HG03175 (cell line): ENCODE data around the gene SDK1.

Experiments
- ATAC-seq: cut with Tn5 transposase; IDR thresholded peaks from one replicate; pipeline ENCODE4 v1.9.1; 2021; ENCODE audit warnings: mild to moderate bottlenecking, moderate library complexity; ENCODE audit not compliant: unreplicated experiment

SDK1 gene

GRCh38 chr7:3453398-3453797, 152.3 kb downstream of the SDK1 start:
- ATAC-seq, result no peak

DNA sequence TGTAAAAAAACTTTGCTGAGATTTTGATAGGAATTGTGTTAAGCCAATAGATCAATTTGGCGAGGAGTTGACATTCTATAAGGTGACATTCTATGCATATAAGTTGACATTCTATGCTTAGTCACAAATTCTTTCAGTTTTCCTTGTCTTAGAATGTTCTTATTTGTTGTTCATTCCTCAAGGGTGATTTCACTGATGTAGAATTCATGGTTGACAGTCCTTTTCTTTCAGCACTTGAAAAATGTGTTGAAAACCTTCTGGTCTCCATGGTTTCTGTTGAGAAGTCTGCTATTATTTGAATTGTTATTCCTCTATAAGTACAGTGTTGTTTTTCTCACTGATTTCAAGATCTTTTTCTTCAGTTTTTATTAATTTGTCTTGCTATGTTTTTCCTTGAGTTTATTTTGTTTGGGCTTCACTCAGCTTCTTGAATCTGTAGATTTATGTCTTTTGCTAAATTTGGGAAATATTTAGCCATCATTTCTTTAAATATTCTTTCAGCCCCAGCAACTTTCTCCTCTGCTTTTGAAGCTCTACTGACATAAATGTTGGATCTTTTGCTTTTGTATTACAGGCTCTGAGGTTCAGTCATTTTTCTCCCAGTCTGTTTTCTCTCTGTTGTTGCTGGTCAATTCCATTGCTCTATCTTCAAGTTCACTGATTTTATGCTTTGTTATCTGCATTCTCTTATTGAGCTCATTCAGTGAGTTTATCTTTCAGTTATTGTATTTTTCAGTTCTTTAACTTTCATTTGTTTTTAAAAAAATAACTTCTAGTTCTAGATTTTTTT, 154.9 kb downstream of the SDK1 start:
- ATAC-seq, result no peak

GRCh38 chr7:3459111-3459510, 158.1 kb downstream of the SDK1 start:
- ATAC-seq, result no peak

- no peak for ATAC-seq
Observed at GRCh38 chr7:3461923-3462322, 160.9 kb downstream of the SDK1 start.

DNA sequence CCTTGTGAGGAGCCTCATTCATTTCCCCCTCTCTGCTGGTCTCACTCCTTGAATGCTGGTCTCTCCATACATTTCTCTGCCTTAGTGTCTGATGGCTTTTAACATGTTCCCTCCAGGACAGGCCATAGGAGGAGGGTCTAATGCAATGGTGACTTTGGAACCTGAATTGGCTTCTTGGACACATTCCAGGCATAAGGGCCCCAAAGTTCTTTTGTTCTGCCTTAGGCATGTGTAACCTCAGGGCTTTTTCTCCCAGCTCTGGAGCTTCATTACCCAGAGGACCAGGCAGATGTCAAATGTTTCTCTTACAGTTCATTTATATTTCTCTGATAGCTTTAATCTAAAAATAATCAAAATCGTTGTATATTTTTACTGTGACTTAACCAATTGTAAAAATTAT, 162.6 kb downstream of the SDK1 start:
- no peak for ATAC-seq

- ATAC-seq, result no peak
Observed at GRCh38 chr7:3464900-3465622, 164.0 kb downstream of the SDK1 start.

GRCh38 chr7:3466261-3466660, 165.2 kb downstream of the SDK1 start:
- ATAC-seq, result no peak

- ATAC-seq, result no peak
Observed at GRCh38 chr7:3469641-3470040, 168.6 kb downstream of the SDK1 start.

- no peak for ATAC-seq
Observed at GRCh38 chr7:3480197-3480596, 179.1 kb downstream of the SDK1 start.

- ATAC-seq, result no peak
Observed at GRCh38 chr7:3481435-3481834, 180.4 kb downstream of the SDK1 start.

- ATAC-seq, result no peak
Observed at GRCh38 chr7:3482147-3482921, 181.3 kb downstream of the SDK1 start.

DNA sequence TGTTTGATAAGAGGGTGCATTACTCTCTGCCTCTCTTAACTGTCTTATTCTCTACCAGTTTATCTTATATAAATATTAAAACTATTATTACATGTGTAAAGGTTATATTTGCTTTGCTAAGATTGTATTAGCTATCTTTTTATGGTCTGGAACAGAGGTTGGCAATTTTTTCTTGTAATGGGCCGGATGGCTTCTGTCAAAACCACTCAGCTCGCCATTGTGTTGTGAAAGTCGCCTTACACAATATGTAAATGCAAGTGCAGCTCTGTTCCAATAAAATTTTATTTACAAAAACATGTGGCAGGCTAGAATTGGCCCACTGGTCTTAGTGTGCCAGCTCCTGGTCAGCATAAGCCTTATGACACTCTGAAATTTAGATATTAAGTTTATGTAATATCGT, 185.8 kb downstream of the SDK1 start:
- ATAC-seq, result no peak

GRCh38 chr7:3488829-3489228, 187.8 kb downstream of the SDK1 start:
- ATAC-seq, result no peak

DNA sequence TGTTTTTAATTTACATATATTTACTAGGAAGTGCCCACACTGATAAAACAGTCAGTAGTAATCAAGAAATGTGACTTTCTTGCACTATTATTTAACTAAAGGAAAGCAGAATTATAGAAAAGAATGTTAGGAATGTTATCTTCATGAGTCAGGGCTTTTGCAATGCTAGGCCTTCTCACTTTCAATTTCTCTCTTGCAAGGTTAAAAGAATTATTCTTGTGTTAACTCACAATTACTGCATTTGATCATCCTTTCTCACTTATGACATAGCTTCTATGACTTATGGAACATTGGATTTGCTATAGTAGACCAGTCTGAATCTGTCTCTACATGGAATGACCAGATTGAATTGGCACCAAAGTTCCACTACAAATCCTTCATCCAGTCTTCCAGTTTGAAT, 192.4 kb downstream of the SDK1 start:
- ATAC-seq, result no peak

GRCh38 chr7:3494947-3495346, 193.9 kb downstream of the SDK1 start:
- no peak for ATAC-seq

DNA sequence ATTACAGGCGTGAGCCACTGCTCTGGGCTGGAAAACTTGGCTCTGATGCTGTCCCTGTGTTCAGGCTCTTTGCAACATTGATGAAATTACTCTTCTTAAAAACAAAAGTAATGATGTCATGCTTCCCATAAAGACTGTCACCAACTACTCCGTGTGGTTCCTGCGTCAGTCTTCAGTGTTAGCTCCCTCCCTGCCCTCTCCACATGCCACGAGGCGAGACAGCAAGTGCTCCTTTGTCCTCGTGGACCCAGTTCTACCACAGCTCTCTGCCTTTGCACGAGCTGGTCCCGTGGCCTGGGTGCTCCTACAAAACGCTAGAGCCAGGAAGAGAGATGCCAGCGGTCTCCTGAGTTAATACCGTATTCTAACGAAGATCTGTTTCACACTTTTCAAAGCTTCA, 194.5 kb downstream of the SDK1 start:
- ATAC-seq, result no peak

DNA sequence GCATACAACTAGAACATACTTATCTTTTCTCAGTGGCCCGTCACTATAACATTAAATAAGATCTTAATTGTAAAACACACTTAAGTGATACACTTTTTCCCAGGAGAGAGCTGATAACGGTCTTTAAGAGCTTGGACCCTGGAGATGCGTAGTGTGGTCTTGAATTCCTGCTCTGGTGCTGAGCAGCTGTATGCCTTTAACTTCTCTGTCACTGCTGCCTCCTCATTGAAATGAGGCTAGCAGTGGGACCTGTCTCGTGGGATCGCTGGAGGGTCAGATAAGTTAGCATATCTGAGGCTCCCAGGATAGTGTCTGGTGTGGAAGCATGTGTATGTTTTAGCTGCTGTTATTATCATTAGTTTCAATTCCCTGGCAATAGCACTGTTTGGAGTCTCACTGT, 194.9 kb downstream of the SDK1 start:
- no peak for ATAC-seq

GRCh38 chr7:3497796-3498195, 196.7 kb downstream of the SDK1 start:
- no peak for ATAC-seq

GRCh38 chr7:3501671-3502070, 200.6 kb downstream of the SDK1 start:
- no peak for ATAC-seq

DNA sequence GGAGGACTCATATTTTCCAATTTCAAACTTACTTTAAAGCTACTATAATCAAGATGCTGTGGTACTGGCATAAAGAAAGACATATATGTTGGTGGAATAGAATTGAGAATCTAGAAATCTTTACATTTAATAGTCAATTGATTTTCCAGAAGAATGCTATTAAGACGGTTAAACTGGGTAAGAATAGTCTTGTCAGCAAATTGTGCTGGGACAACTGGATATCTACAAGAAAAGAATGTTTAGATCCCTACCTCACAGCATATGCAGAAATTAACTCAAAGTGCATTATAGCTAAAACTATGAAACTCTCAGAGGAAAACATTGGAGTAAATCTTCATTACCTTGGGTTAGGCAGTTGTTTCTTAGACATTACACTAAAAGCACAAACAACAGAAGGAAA, 203.3 kb downstream of the SDK1 start:
- ATAC-seq, result no peak

DNA sequence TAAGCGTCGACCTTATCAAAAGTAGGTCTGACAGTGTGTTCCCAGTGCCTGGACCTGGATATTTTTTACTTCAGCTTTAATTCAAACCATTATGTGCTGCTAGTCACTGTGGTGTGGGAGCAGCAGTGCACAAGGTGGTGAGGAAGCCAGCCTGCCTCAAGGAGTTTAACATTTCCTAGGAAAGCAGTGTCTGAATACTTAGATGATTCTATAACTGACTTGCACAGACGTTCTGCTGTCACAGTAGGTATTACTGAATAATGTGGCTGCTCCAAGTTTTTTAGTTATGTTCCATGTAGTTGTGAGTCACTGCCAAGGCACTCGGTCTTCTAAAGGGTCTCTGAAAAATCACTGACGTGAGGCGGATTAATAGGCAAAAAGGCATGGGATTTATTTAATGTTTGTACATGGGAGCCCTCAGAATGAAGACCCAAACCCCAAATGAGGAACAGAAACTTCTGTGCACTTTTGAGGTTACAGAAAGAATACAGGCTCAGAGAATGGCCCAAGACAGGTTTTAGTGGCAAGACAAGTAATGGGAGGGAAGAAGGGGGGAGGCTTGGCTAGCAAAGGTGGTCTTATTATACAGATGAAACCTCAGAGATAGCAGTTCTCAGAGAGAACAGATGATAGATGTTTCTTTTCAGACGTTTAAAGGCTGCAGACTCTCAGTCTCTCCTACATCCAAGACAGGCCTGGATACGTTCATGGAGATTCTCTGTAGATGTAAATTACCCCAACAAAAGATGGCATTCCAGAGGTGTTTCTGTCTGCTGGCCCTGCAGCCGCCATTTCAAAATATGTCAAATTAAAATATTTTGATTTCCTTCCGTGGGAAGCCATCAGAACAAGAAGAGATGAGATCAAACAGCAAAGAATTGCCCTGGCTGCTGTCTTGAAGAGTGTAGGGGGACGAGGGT, 209.3 kb downstream of the SDK1 start:
- peak; percentile 53 for ATAC-seq
